ENCODE measurements around the gene ZNF511.

GRCh38 chr10:133263674-133264073, 45.0 kb upstream of the ZNF511 start:
- TF ChIP-seq, protein P1, sequence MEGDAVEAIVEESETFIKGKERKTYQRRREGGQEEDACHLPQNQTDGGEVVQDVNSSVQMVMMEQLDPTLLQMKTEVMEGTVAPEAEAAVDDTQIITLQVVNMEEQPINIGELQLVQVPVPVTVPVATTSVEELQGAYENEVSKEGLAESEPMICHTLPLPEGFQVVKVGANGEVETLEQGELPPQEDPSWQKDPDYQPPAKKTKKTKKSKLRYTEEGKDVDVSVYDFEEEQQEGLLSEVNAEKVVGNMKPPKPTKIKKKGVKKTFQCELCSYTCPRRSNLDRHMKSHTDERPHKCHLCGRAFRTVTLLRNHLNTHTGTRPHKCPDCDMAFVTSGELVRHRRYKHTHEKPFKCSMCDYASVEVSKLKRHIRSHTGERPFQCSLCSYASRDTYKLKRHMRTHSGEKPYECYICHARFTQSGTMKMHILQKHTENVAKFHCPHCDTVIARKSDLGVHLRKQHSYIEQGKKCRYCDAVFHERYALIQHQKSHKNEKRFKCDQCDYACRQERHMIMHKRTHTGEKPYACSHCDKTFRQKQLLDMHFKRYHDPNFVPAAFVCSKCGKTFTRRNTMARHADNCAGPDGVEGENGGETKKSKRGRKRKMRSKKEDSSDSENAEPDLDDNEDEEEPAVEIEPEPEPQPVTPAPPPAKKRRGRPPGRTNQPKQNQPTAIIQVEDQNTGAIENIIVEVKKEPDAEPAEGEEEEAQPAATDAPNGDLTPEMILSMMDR (IDR thresholded peaks at IDR 0.05; ENCODE audit: poor library complexity, severe bottlenecking) = no peak
- TF ChIP-seq TAF1 (IDR thresholded peaks at IDR 0.05; ENCODE audit: low read depth) (no peak), EP300 (conservative IDR thresholded peaks at IDR 0.05; ENCODE audit: poor library complexity, severe bottlenecking) (no peak), EZH2 (IDR thresholded peaks at IDR 0.05; ENCODE audit: borderline replicate concordance, insufficient read depth, low read length, poor library complexity, severe bottlenecking) (no peak)

Data from neural cell (in vitro differentiated cells).